Loucy (cell line): ENCODE data around the gene RCBTB1.

Source experiments
- EZH2phosphoT487 ChIP-seq: fragments of 200-600 bp; IDR thresholded peaks from 2 replicates; pipeline ENCODE4 v1.6.1; 2018; ENCODE audit warnings: antibody characterized with exemption, mild to moderate bottlenecking, moderate library complexity, borderline replicate concordance
- TF ChIP-seq, protein P1 (sequence below): fragments of 200-600 bp; sonication (generic); conservative IDR thresholded peaks from 2 replicates; pipeline ENCODE4 v1.5.1; 2014; ENCODE audit warnings: mild to moderate bottlenecking, antibody characterized with exemption, low read length

DNA sequence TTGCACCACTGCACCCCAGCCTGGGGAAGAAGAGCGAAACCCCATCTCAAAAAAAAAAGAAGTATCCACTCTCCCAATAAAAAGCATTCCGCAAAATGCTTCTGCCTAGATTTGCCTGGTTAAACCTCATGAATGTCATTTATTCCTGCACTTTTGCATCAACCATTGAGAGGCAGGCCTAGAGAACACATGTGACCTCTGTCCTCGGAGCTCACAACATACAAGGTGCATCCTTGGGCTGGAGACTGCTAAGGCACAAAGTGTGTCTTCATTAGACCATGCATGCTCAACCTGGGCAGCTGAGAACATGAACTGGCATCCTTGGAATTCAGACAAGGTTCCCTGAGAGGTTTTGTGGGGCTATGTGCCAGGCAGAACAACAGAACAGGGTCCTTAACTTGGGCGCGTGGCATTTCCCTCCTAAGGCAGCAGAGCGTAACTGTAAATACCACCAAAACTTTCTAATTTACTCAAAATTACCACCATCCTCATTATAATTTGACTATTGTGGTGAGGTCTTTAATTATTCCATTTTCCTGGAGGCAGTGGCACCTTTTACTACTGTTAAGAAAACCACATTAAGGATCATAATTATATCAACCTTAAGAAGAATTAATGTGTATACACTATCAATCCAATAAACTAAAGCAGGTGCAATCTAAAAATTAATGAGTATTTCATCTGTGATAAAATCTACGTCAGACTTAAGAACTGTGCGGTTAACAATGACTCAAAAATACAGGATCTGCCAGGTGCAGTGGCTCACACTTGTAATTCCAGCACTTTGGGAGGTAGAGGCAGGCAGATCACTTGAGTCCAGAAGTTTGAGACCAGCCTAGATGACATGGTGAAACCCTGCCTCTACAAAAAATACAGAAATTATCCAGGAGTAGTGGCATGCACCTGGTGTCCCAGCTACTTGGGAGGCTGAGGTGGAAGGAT, 13.8 kb downstream of the RCBTB1 start:
- no peak for TF ChIP-seq EZH2phosphoT487
- TF ChIP-seq, protein P1, sequence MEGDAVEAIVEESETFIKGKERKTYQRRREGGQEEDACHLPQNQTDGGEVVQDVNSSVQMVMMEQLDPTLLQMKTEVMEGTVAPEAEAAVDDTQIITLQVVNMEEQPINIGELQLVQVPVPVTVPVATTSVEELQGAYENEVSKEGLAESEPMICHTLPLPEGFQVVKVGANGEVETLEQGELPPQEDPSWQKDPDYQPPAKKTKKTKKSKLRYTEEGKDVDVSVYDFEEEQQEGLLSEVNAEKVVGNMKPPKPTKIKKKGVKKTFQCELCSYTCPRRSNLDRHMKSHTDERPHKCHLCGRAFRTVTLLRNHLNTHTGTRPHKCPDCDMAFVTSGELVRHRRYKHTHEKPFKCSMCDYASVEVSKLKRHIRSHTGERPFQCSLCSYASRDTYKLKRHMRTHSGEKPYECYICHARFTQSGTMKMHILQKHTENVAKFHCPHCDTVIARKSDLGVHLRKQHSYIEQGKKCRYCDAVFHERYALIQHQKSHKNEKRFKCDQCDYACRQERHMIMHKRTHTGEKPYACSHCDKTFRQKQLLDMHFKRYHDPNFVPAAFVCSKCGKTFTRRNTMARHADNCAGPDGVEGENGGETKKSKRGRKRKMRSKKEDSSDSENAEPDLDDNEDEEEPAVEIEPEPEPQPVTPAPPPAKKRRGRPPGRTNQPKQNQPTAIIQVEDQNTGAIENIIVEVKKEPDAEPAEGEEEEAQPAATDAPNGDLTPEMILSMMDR = no peak
